Testis (tissue), 3 donors: ENCODE data around the gene EEF2. TPM values are rescaled to one million over a fixed set of nuclear protein-coding genes. Genes with fewer than 3 reads are reported as not detected.

ENCODE experiments used
- DNase-seq: peaks from one replicate; pipeline ENCODE4 v3.0.0-alpha.2; 2019
- H3K27ac ChIP-seq, 2 donors: fragments of 200-600 bp; sonication (generic); one replicate each; pipeline ENCODE4 v1.5.1; 2019
- H3K27me3 ChIP-seq: fragments of 200-600 bp; sonication (generic); one replicate; pipeline ENCODE4 v1.5.1; 2019
- H3K36me3 ChIP-seq: fragments of 200-600 bp; sonication (generic); one replicate; pipeline ENCODE4 v1.5.1; 2017; ENCODE audit warnings: low read depth; ENCODE audit errors: missing control alignments
- H3K4me1 ChIP-seq: fragments of 200-600 bp; sonication (generic); one replicate; pipeline ENCODE4 v1.5.1; 2019
- H3K4me3 ChIP-seq, 2 donors: fragments of 200-600 bp; sonication (generic); one replicate each; pipeline ENCODE4 v1.5.1; 2017 to 2019
- H3K9me3 ChIP-seq: fragments of 200-600 bp; sonication (generic); one replicate; pipeline ENCODE4 v1.5.1; 2017
- POLR2A ChIP-seq: fragments of 450-650 bp; IDR thresholded peaks from one replicate; pipeline ENCODE4 v1.6.1; 2017; ENCODE audit warnings: antibody characterized with exemption, mild to moderate bottlenecking, moderate library complexity
- WGBS, 2 donors: methylation state at CpG; one replicate each; pipeline ENCODE4 v1.1.5; 2018; 5-methylcytosine and 5-hydroxymethylcytosine counted together
- intact Hi-C: fragments of 100-400 bp; cut with DNase I; formaldehyde crosslinking; loops from one replicate; pipeline ENCODE4 v1.15.1; 2023; ENCODE audit warnings: low total_unique reads
- polyA plus RNA-seq: library from polyadenylated mRNA; stranded (reverse); fragments of 350-450 nt; fragmentation: Illumina TruSeq; extraction: RNeasy Lipid Tissue Mini Kit (QIAGEN cat#74804); gene quantifications from one replicate; pipeline ENCODE4 v1.2.3, GENCODE V29; 2014; ENCODE audit warnings: low read depth, low replicate concordance; ENCODE audit not compliant: insufficient read depth
- total RNA-seq, 2 donors: library from RNA; depleted of rRNA; stranded (reverse); fragments of >200 nt; gene quantifications; one replicate each; pipeline ENCODE4 v1.2.3, GENCODE V29; 2016
- TF ChIP-seq, protein P1 (sequence below), 3 experiments: fragments of 450-650 bp in 2 of 3; fragments of 200-600 bp in 1 of 3; sonication (generic) in 1 of 3; IDR thresholded peaks; one replicate each; pipeline ENCODE4 v1.5.1; 2016 to 2019; ENCODE audit warnings: antibody characterized with exemption in 3 of 3, mild to moderate bottlenecking in 2 of 3, moderate library complexity in 1 of 3

The EEF2 gene
- total and polyA plus RNA-seq, 3 donors from 2014 or later, result 909 to 1,599 (median 1,429) TPM

DNA sequence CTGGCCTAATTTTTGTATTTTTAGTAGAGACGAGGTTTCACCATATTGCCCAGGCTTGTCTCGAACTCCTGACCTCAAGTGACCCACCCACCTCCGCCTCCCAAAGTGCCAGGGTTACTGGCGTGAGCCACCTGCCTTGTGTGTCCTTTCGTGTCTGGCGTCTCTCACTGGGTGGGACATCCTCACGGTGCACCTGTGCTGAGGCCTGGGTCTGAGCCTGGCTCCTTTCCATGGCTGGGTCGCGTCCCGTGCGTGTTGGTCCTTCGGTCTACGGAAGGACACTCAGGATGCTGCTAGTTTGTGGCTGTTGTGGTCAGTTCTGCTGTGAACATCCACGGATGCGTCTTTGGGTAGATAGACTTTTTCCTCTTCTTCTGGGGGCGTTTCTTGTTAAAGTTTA, 41.9 kb upstream of the EEF2 start:
- no peak overlapping the region for H3K27ac ChIP-seq
- WGBS, 2 donors, result 91 to 93% methylated on average over 16 of the region's 16 CpGs

DNA sequence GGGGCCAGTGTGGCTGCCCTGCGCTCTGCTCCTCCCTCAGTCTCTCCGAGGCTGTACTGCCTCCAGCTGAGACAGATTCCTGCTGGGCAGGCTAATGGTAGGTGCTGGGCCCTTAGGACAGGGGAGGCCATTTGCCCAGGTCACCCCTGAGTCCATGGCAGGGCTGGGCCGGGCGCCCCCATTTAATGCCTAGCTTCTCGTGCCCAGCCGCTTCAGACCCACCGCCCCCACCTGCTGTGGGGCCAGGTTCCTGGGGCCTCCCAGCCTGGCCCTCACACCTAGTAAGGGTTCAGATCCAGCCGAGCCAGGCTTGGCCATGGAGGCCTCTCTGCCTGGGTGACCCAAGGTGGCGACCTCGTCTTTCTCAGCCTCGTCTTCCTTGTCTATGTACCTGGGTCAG, 40.1 kb upstream of the EEF2 start:
- intact Hi-C loops, result no loop called here
- Histone ChIP-seq H3K9me3 (no peaks in the 10 kb centered on the region), H3K27ac (no peak overlapping the region), H3K4me1 (peaks cover 5% of the 10 kb centered on the region), H3K36me3 (no peaks in the 10 kb centered on the region), H3K4me3 (no peak overlapping the region), H3K27me3 (no peaks in the 10 kb centered on the region)
- no peak for TF ChIP-seq POLR2A
- TF ChIP-seq, protein P1, sequence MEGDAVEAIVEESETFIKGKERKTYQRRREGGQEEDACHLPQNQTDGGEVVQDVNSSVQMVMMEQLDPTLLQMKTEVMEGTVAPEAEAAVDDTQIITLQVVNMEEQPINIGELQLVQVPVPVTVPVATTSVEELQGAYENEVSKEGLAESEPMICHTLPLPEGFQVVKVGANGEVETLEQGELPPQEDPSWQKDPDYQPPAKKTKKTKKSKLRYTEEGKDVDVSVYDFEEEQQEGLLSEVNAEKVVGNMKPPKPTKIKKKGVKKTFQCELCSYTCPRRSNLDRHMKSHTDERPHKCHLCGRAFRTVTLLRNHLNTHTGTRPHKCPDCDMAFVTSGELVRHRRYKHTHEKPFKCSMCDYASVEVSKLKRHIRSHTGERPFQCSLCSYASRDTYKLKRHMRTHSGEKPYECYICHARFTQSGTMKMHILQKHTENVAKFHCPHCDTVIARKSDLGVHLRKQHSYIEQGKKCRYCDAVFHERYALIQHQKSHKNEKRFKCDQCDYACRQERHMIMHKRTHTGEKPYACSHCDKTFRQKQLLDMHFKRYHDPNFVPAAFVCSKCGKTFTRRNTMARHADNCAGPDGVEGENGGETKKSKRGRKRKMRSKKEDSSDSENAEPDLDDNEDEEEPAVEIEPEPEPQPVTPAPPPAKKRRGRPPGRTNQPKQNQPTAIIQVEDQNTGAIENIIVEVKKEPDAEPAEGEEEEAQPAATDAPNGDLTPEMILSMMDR (IDR thresholded peaks at IDR 0.05), result no peak
- 64 to 80% methylated on average over 9 to 11 of the region's 11 CpGs for WGBS, 2 donors
- no peak for DNase-seq

More for the DNA sequence above, 41.9 kb upstream of the EEF2 start:
- no peak overlapping the region for H3K4me3 ChIP-seq
- intact Hi-C loops, result no loop called here
- H3K36me3 ChIP-seq, result no peaks in the 10 kb centered on the region
- H3K9me3 ChIP-seq, result no peaks in the 10 kb centered on the region
- no peaks in the 10 kb centered on the region for H3K4me1 ChIP-seq
- no peak for TF ChIP-seq POLR2A
- TF ChIP-seq, protein P1 (IDR thresholded peaks at IDR 0.05), result no peak
- DNase-seq, result no peak
- H3K27me3 ChIP-seq, result no peaks in the 10 kb centered on the region

DNA sequence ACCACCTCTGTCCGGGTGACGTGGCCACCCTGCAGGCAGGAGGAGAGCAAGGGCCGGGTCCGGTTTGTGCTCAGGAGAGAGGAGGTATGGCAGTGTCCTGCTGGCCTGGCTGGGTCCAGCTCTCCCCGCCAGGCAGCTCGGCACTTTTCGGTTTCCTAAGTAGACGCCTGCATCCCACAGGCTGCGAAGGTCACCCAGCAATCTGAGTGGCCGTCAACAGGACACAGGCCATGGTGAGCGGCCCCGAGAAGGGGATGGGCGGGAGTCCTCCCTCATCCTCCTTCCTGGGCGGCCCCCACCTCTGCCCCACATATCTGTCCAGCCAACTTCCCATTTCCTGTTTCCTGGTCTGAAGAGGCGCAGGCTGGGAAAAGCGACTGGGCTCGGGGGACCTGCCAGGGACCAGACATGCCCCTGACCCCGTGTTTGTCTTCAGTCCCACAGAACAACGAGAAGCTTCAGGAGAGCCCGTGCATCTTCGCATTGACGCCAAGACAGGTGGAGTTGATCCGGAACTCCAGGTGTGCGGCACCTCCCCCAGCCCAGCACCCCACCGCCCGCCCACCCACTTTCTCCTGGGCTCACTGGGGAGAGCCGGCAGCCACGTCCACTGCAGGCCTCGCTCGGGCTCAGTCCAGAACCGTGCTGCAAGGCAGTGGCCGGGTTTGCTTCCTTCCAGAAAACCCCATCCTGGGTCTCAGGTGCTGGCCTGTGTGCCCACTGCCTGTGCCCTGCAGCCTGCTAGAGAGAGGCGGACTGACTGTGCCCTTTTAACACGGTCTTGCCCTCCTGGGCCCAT, 38.5 kb upstream of the EEF2 start:
- DNase-seq, result no peak
- WGBS, 2 donors, result 75 to 76% methylated on average over 12 to 34 of the region's 34 CpGs
- TF ChIP-seq, protein P1 (IDR thresholded peaks at IDR 0.05), result no peak
- TF ChIP-seq POLR2A, result no peak
- no peak overlapping the region for H3K27ac ChIP-seq
- peaks cover 18% of the 10 kb centered on the region for H3K4me1 ChIP-seq
- no peaks in the 10 kb centered on the region for H3K36me3 ChIP-seq
- no peaks in the 10 kb centered on the region for H3K9me3 ChIP-seq
- H3K27me3 ChIP-seq, result no peaks in the 10 kb centered on the region
- H3K4me3 ChIP-seq, result no peak overlapping the region
- intact Hi-C loops, result no loop called here

DNA sequence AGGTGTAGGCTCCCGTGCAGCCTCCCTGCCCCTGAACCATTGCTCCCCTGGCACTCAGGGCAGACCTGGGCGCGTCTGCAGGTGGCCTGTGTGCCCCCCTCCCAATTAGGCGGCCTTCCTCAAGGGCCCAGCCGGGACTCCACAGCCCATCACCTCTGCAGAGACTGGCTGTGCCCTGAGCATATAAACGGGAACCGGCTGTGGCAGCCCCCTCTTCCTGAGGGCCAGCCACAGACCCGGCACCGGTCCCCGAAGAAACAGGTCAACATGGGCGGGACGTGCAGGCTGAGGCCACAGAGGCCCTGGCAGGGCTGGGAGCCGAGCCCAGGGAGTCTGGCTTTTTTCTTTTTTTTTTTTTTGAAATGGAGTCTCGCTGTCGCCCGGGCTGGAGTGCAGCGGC, 34.3 kb upstream of the EEF2 start:
- Histone ChIP-seq H3K36me3 (no peaks in the 10 kb centered on the region), H3K4me1 (peaks cover 39% of the 10 kb centered on the region), H3K9me3 (no peaks in the 10 kb centered on the region), H3K27me3 (no peaks in the 10 kb centered on the region), H3K27ac (peak overlapping the region; percentile 19 to 36), H3K4me3 (no peak overlapping the region)
- 27 to 53% methylated on average over 10 to 17 of the region's 17 CpGs for WGBS, 2 donors
- intact Hi-C loops, result no loop called here
- TF ChIP-seq, protein P1 (IDR thresholded peaks at IDR 0.05), result no peak
- no peak for TF ChIP-seq POLR2A
- peak; percentile 66 for DNase-seq
